Erythroblast (primary cell): ENCODE measurements around the gene STX11.

Experiments
- DNase-seq, 2 experiments: peaks; one replicate each; lab custom pipeline; 2025; lab: John Stamatoyannopoulos, UW
- GATA1 ChIP-seq: IDR thresholded peaks from 2 replicates; pipeline ENCODE4 v1.6.1; 2011; ENCODE audit warnings: low read depth, mild to moderate bottlenecking, control low read depth, low read length, moderate library complexity
- POLR2A ChIP-seq: IDR thresholded peaks from 2 replicates; pipeline ENCODE4 v1.6.1; 2011; ENCODE audit warnings: mild to moderate bottlenecking, low read length

Gene STX11

DNA sequence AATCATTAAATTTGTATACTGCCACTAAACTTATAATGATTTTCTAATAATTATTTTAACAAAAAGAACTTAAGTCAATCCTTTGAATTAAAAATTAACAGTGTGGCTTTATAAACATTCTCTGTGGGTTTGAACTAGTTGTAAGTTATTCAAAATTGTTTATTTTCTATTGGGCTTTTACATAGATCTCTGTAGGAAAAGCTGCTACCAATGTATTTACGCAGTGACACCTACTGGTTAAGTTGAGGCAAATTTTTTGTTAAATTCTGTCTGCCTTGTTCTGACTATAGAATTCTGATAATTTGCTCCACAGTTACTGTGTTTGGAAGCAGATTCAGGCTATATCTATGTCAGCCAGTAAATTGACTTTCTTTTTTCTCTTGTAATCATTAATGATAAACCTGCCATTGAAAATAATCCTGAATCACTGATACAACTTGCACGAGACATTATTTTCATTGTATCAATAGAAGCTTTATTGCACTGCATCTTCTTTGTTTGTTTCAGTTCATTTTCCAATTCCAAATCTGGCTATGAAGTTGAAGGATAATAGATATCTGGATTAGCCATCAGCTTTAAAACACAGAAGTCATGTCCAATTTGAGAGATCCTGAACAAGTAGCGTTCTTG lies 68.9 kb downstream of the STX11 start:
- DNase-seq = peak; percentile 55 to 58
- TF ChIP-seq POLR2A = no peak

GRCh38 chr6:144220031-144220790 lies 69.9 kb downstream of the STX11 start:
- TF ChIP-seq POLR2A (no peak), GATA1 (no peak)

GRCh38 chr6:144223686-144224085 lies 73.4 kb downstream of the STX11 start:
- TF ChIP-seq POLR2A (no peak), GATA1 (no peak)
- no peak for DNase-seq

More at GRCh38 chr6:144220031-144220790, 69.9 kb downstream of the STX11 start:
- no peak for DNase-seq

DNA sequence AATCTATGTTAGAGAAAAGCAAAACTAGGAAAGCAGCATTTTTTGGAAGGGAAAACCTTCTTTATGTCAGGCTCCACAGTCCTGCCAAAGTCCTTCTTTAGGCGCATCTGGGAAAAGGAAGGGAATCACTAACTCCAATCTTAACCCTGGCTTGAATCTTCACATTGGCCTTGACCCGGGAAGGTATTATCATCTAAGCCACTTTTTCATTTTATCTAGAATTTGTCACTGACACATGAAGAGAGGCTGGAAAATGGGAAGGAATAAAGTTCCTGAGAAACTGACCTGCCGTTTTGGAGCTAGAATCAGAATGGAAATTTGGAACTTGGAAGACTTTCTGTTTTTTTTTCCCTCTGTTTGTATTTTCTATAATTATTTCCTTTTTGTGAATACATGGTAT lies 81.4 kb downstream of the STX11 start:
- DNase-seq = no peak
- TF ChIP-seq GATA1 = no peak
- TF ChIP-seq POLR2A = no peak

- no peak for DNase-seq
- TF ChIP-seq GATA1 (no peak), POLR2A (no peak)
These were observed 82.0 kb downstream of the STX11 start for GRCh38 chr6:144232176-144232831.

DNA sequence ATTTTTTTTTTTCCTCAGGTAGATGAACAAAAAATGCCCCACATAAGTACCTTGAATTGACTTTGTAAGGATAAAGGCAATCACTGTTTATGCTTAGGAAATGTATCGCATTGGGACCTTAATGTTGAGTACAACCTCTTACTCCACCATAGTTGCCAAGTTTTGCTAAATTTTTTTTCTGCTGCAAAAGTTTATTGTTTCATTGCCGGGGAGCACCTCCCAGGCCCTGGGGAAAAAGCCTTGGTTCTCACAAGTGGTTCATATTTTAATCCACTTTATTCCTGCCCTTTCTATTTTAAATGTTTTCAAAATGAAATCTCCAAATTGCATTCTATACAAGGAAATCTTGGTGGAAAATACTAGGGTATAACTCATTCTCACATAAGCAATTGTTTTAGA lies 82.5 kb downstream of the STX11 start:
- no peak for DNase-seq
- TF ChIP-seq POLR2A (no peak), GATA1 (no peak)

DNA sequence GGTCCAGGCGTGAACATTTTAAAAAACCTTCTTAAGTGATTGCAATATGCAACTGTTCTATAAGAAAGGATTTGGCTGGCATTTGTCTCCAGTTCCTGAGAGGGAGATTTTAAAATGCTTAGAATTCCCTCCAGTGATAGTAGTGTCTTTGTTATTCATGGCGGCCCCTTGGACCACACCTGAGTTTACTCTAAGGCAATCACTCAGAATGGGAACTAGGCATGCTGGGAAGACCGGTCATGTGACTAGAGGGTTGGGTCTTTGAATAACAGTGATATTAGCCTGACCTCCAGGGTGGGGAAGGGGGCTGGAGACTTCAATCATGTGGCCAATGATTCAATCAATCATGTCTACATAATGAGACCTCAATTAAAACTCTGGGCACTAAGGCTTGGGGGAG lies 84.1 kb downstream of the STX11 start:
- TF ChIP-seq GATA1 = no peak
- no peak for TF ChIP-seq POLR2A

GRCh38 chr6:144234935-144235334 lies 84.6 kb downstream of the STX11 start:
- TF ChIP-seq POLR2A (no peak), GATA1 (no peak)
- no peak for DNase-seq

More for the DNA sequence above, 84.1 kb downstream of the STX11 start:
- no peak for DNase-seq
